Heart right ventricle (tissue), 16 donors: ENCODE data around the gene FGF19. TPM values are rescaled to one million over a fixed set of nuclear protein-coding genes. Genes with fewer than 3 reads are reported as not detected.

Experiments
- ATAC-seq, 8 donors: fragments of 200-7000 bp; cut with Tn5 transposase; one replicate each; pipeline ENCODE4 v1.9.1; 2020; ENCODE audit warnings: mild to moderate bottlenecking in 8 of 8, moderate library complexity in 8 of 8, moderate number of reproducible peaks in 1 of 8
- DNase-seq, 2 donors: peaks; one replicate each; pipeline ENCODE4 v3.0.0-alpha.2; 2020
- H3K27ac ChIP-seq, 10 donors: fragments of 200-600 bp; sonication (generic) in 2 of 10; one replicate each; pipeline versions ENCODE4 v1.5.0 to v1.8.0; 2020 to 2022; ENCODE audit warnings: mild to moderate bottlenecking in 3 of 10
- H3K27me3 ChIP-seq, 7 donors: fragments of 200-600 bp; one replicate each; pipeline ENCODE4 v1.8.0; 2021 to 2022; ENCODE audit warnings: mild to moderate bottlenecking in 2 of 7
- H3K36me3 ChIP-seq, 9 donors: fragments of 200-600 bp; sonication (generic) in 1 of 9; one replicate each; pipeline versions ENCODE4 v1.5.0 to v1.8.0; 2020 to 2022; ENCODE audit warnings: mild to moderate bottlenecking in 2 of 9
- H3K4me1 ChIP-seq, 9 donors: fragments of 200-600 bp; sonication (generic) in 1 of 9; one replicate each; pipeline versions ENCODE4 v1.5.0 to v1.8.0; 2020 to 2022; ENCODE audit warnings: mild to moderate bottlenecking in 4 of 9
- H3K4me3 ChIP-seq, 10 donors: fragments of 200-600 bp; sonication (generic) in 2 of 10; one replicate each; pipeline versions ENCODE4 v1.5.0 to v1.8.0; 2020 to 2022; ENCODE audit warnings: mild to moderate bottlenecking in 7 of 10, moderate library complexity in 2 of 10
- H3K9me3 ChIP-seq, 11 donors: fragments of 200-600 bp in 10 of 11; sonication (generic) in 2 of 11; one replicate each; pipeline versions ENCODE4 v1.5.0 to v1.8.0; 2013 to 2022; ENCODE audit warnings: mild to moderate bottlenecking in 2 of 11, control low read depth in 1 of 11, moderate library complexity in 1 of 11
- WGBS, 2 donors: extraction: QIAGEN DNeasy Blood & Tissue Kit; methylation state at CpG; one replicate each; pipeline ENCODE4 v1.1.7; 2013; ENCODE audit warnings: inconsistent platforms in 1 of 2; 5-methylcytosine and 5-hydroxymethylcytosine counted together
- intact Hi-C, 10 donors: fragments of 100-400 bp; cut with DNase I; formaldehyde crosslinking; loops; one replicate each; pipeline versions ENCODE4 v1.11.1 to v1.14.2; 2022
- polyA plus RNA-seq, 2 donors: library from polyadenylated mRNA; stranded (reverse); fragments of 200-250 nt; gene quantifications; one replicate each; pipeline ENCODE4 v1.2.3, GENCODE V29; 2013
- total RNA-seq, 10 donors: library from RNA; stranded (reverse); fragmentation: NEBNext Ultra II Directional in 3 of 10; extraction: Animal tissue kit (Norgen Biotek cat#: 25700) in 3 of 10; gene quantifications; one replicate each; pipeline versions ENCODE4 v1.2.1 to v1.2.4, GENCODE V29; 2021 to 2023
- TF ChIP-seq, protein P1 (sequence below), 9 donors: fragments of 200-600 bp; sonication (generic) in 2 of 9; IDR thresholded peaks; one replicate each; pipeline versions ENCODE4 v1.5.0 to v1.8.0; 2021 to 2022; ENCODE audit warnings: antibody characterized with exemption in 9 of 9, mild to moderate bottlenecking in 5 of 9, moderate library complexity in 1 of 9
- donor health status: Arrhythmogenic right ventricular cardiomyopathy.
- donor health status: ischemic (EF 13 %, LVEDD 7.1; RV severe dilation, severe dysfunction).
- donor health status: healthy with polysubstance abuse.
- donor health status: DM: no; HTN: yes; CAD: no.
- donor health status: DM: no; HTN: no; CAD: no.
- donor health status: ischemic (EF 25% LVEDD 6.9; RV normal size, moderate dysfunction).
- donor health status: ischemic (EF 25% LVEDD 5.7; RV mildly dilated, moderate dysfunction).
- donor health status: healthy.
- donor health status: DM: yes; HTN: yes; CAD: no.
- donor health status: Ischemic cardiomyopathy.
- donor health status: ischemic (EF 35%, LVEDD 5.7; RV mildly dilated, moderate dysfunction).
- donor health status: nonischemic (EF 11% LVEDD 7.7; RV severe dilation, severe dysfunction).
- donor health status: DM: yes; HTN: yes; CAD: no.
- donor health status: PGD.
- donor health status: ischemic (EF 29% LVEDD 5.4; RV normal size, mild dysfunction).
- donor health status: nonischemic (EF 23%, LVEDD 6.1; RV moderate dilation, normal function).

FGF19 gene
- total and polyA plus RNA-seq, 12 donors, result not detected

- TF ChIP-seq, protein P1, sequence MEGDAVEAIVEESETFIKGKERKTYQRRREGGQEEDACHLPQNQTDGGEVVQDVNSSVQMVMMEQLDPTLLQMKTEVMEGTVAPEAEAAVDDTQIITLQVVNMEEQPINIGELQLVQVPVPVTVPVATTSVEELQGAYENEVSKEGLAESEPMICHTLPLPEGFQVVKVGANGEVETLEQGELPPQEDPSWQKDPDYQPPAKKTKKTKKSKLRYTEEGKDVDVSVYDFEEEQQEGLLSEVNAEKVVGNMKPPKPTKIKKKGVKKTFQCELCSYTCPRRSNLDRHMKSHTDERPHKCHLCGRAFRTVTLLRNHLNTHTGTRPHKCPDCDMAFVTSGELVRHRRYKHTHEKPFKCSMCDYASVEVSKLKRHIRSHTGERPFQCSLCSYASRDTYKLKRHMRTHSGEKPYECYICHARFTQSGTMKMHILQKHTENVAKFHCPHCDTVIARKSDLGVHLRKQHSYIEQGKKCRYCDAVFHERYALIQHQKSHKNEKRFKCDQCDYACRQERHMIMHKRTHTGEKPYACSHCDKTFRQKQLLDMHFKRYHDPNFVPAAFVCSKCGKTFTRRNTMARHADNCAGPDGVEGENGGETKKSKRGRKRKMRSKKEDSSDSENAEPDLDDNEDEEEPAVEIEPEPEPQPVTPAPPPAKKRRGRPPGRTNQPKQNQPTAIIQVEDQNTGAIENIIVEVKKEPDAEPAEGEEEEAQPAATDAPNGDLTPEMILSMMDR (IDR thresholded peaks at IDR 0.05), result no peak
- intact Hi-C loops, result no loop called here
Observed at GRCh38 chr11:69729252-69729651, 25.4 kb upstream of the FGF19 start.

DNA sequence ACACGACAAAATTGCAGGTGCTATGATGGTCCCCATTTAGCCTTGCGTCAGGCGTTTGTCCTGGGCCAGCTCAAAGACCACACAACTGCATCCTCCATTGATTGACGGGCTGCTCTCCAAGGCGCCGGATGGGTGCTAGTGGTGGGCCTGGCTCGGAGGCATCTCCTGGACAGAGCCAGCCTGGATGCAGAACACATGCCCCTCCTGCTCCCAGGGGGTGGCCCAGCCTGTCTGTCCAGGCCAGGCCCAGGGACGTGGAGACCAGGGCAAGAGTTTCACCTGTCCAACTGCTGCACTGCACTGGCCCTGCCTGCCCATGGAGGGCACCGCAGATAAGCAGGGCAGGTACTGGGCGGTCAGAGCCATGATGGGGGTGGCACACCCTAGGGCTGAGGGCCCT, 23.4 kb upstream of the FGF19 start:
- TF ChIP-seq, protein P1 (IDR thresholded peaks at IDR 0.05), result no peak
- intact Hi-C loops, result no loop called here
- Histone ChIP-seq H3K27me3 (peaks cover 0 to 89% (median 53%) of the 10 kb centered on the region in 7 donors), H3K9me3 (no peaks in the 10 kb centered on the region), H3K36me3 (no peaks in the 10 kb centered on the region), H3K27ac (no peak overlapping the region), H3K4me1 (no peaks in the 10 kb centered on the region), H3K4me3 (no peak overlapping the region)
- WGBS, 2 donors, result 83 to 87% methylated on average over 10 of the region's 10 CpGs
- ATAC-seq, result peak in 1 of 8 donors; percentile 30
- DNase-seq, result no peak

More at GRCh38 chr11:69729252-69729651, 25.4 kb upstream of the FGF19 start:
- 90 to 94% methylated on average over 9 of the region's 9 CpGs for WGBS, 2 donors
- no peak for ATAC-seq
- no peak for DNase-seq
- H3K4me3 ChIP-seq, result no peak overlapping the region
- peaks cover 0 to 6% (median 4%) of the 10 kb centered on the region in 11 donors for H3K9me3 ChIP-seq
- peaks cover 0 to 77% (median 49%) of the 10 kb centered on the region in 7 donors for H3K27me3 ChIP-seq
- no peaks in the 10 kb centered on the region for H3K36me3 ChIP-seq
- H3K4me1 ChIP-seq, result no peaks in the 10 kb centered on the region
- no peak overlapping the region for H3K27ac ChIP-seq

DNA sequence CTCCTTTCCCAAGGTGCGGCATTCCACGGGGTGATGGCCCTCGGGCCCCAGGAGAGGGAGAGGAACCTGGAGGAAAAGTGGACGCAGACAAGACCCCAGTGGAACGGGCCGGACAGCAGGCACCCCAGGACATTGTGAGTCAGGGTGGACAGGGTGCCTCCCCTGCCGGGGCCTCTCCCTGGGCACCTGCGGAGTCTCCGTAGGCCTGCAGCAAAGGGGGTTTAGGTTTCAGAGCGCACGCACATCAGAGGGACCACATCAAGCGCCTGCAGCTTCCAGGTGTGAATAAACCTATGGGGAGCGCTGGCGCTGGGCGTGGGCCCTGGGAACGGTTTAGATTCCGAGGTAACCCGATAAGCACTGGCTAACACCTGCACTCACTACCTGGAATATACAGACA, 22.7 kb upstream of the FGF19 start:
- 71 to 77% methylated on average over 18 of the region's 18 CpGs for WGBS, 2 donors
- Histone ChIP-seq H3K4me1 (no peaks in the 10 kb centered on the region), H3K36me3 (no peaks in the 10 kb centered on the region), H3K27ac (no peak overlapping the region), H3K27me3 (peaks cover 0 to 89% (median 53%) of the 10 kb centered on the region in 7 donors), H3K4me3 (no peak overlapping the region), H3K9me3 (no peaks in the 10 kb centered on the region)
- ATAC-seq (no peak), DNase-seq (no peak)
- TF ChIP-seq, protein P1 (IDR thresholded peaks at IDR 0.05), result no peak
- intact Hi-C loops, result no loop called here

- Histone ChIP-seq H3K4me1 (no peaks in the 10 kb centered on the region), H3K4me3 (no peak overlapping the region), H3K9me3 (no peaks in the 10 kb centered on the region), H3K36me3 (no peaks in the 10 kb centered on the region), H3K27me3 (peaks cover 0 to 89% (median 54%) of the 10 kb centered on the region in 7 donors), H3K27ac (no peak overlapping the region)
- intact Hi-C loops, result no loop called here
- WGBS, 2 donors, result 72 to 73% methylated on average over 9 of the region's 9 CpGs
- TF ChIP-seq, protein P1 (IDR thresholded peaks at IDR 0.05), result no peak
- no peak for ATAC-seq
- DNase-seq, result no peak
Observed at GRCh38 chr11:69726019-69726418, 22.2 kb upstream of the FGF19 start.
